GM19023 (cell line): ENCODE measurements around the gene RETREG1.

ENCODE experiments used
- ATAC-seq: cut with Tn5 transposase; IDR thresholded peaks from one replicate; pipeline ENCODE4 v1.9.1; 2021; ENCODE audit warnings: mild to moderate bottlenecking, moderate library complexity; ENCODE audit not compliant: unreplicated experiment

Gene RETREG1

DNA sequence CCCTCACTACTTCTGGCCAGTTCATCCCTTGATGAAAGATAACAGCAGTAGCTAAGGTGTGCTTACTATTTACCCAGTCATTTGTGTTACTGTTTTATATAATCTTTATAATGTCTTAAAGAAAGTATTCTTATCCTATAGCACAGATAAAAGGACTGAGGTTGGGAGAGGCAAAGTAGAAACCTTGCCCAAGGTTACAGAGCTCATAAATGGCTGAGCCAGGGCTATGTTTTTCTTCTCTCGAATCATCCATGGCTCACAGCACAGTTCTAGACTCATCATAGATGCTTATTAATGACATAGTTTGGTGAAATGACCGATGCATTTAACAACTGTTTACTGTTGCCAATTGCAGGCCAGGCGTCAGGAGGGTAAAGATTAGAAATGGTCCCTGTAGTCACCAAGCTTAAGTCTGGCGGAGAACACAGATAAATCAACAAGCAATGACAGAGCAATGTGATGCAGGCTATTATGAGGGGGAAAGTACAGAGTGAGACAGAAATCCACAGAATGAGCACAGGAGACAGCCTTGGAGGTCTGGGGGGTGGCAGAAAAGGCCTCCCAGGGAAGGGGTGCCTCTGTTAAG is 85.6 kb downstream of the RETREG1 start:
- ATAC-seq: no peak

DNA sequence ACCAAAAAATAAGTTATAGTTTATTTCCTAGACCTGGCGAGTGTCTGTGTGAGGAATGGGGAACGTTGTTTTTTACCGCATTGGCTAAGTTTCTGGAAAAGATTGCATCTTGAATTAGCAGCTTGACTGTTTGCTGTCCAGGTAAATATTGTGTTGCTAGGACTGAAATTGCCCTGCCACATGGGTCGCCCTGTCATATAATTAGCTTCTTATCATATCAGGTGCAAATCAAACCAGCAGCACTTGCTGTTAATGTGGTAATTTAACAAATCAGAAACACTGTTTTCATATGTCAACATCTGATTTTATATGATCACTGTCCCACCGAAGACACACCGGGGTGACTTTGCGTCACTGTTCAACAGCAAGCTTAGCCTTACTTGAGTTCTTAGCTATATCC is 87.5 kb downstream of the RETREG1 start:
- ATAC-seq: no peak

- ATAC-seq: no peak
Observed at GRCh38 chr5:16528382-16529110, 88.3 kb downstream of the RETREG1 start.

DNA sequence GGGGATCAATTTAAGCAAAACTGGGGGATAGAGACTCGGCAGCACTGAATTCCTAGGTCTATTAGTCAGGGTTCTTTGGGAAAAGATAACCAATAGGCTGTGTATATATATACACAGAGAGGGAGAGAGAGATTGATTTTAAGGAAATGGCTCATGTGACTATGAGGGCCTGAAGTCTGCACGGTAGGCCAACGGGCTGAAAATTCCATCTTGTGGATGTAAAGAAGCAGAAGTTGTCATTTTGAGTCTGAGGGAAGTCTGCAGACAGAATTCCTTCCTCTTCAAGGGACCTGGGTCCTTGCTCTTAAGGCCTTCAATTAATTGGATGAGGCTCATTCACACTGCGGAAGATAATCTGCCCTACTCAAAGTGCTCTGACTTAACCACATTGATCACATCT is 91.1 kb downstream of the RETREG1 start:
- ATAC-seq: no peak

DNA sequence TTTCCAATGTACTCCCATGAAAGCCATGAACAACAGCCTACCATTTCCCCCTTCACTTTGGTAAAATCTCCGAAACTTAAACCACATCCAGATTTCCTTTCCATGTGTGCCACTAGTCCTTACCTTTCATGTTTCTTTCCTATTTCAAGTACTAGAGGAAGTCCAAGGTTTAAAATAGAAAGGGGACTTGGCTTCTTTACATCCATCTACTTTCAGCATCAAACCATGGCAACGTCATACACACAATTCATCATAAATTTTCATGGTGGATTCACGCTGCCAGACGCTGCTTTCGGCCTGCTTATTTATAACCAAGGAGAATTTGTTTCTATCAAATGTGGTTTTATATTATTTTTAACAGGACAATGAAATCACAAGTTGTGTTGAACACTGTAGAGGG is 92.5 kb downstream of the RETREG1 start:
- ATAC-seq: no peak

- ATAC-seq: no peak
Observed at GRCh38 chr5:16521521-16522483, 95.0 kb downstream of the RETREG1 start.

DNA sequence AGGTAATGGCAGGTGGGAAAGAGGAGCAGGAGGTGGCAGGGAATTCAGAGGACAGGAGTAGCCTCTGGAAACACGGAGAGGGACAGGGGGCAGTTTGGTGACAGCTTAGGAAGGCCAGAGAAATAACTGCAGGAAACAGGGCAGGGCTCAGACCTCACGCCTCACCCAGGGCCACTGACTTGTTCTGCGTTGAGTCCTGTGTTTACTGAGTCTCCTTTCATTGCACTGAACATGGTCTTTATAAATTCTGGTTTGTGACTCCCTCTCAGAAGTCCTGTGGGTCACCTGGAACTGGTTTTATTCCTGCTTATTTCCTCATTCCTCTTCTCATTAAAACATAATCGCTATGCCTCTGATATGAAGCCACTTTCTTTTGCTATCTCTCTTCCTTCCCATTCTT is 96.0 kb downstream of the RETREG1 start:
- ATAC-seq: no peak

DNA sequence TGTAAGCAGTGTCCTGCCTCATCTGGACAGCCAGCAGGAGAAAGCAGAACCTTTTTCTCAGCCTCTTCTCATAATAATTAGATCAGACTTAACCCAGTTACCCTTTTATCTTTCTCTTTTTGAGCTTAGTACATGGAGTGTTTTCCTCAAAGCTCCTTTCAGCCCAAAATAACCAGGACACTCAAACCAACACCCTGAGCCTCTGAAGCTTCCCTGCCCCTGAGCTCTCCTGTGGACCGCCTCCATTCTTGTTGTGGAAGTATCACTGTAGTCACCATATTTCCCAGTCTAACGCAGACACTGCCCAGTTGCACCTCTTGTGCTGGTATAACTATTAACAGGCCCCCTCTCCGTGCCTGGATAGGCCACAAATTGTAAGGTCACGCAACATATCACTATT is 97.4 kb downstream of the RETREG1 start:
- no peak for ATAC-seq

GRCh38 chr5:16518606-16519005 is 98.2 kb downstream of the RETREG1 start:
- ATAC-seq: no peak

- ATAC-seq: no peak
Observed at GRCh38 chr5:16515532-16515931, 101.3 kb downstream of the RETREG1 start.

GRCh38 chr5:16510098-16510497 is 106.7 kb downstream of the RETREG1 start:
- ATAC-seq: no peak

- ATAC-seq: no peak
Observed at GRCh38 chr5:16508730-16509531, 107.9 kb downstream of the RETREG1 start.

DNA sequence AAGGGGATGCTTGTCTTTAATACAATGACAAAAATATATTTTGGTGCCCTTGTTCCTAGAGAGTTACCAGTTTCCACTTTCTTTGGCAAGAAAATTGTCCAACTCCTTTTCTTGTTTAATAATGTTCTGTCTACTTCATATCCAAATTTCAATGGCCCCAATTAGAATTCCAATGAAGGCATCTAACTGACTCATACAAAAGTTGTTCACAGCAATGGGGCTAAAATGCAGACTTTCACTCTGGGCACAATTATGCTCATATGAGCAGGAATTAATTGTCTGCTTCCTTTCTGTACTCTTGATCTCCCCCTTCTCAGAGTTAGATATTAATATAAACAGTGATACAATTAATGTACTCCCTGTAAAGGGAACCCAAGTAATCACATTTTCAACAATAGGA is 109.1 kb downstream of the RETREG1 start:
- no peak for ATAC-seq

DNA sequence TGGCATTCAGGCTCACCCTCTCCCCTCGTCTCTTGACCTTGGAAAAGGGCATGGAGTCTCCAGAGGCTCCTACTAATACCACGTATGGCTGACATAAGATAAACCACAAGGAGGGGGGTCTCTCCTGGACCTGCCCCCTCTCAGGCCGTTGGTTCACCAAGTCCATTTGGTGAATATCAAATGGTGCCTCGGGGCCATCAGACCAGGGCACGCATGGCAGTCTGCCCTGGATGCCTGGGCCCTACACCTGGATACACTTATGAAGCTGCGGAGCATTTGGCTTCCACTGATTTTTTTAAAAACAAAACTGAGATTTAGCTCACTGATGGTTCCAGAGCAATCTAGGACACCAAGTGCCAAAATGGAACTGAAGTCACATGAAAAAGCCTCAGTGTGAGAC is 110.9 kb downstream of the RETREG1 start:
- no peak for ATAC-seq

DNA sequence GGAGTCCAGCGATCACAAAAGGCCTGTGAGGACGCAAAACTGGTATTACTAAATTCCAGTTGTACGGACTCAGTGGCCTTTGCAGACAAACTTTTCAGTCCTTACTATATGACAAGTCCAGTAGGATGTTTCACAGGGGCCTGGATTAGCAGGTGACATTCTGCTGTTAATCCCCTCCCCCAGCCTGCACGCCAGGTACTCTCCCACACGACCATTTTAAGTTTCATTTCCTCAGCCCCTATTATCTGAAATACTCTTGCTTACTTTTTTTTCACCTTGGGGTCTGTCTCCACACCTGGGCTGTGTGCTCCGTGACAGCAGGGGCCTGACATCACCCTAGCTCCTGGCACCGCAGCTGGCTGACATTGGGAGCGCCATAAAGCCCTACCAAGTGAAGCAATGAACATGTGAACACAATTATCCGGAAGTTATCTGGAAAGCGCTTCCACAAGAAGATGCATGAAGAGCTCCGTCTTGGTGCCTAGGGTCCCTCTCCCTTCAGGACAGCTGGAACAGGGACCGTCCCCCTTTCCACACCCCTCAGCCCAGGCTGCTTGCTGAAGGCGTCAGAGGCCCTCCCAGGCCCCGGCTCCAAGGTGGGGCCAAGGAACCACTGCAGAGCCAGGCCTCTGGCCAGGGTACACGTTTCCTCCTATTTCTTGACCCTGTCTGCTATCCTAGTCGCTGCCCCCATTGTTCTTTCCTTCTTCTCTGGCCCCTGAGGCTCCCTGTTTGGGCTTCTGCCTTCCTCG is 111.5 kb downstream of the RETREG1 start:
- ATAC-seq: no peak

DNA sequence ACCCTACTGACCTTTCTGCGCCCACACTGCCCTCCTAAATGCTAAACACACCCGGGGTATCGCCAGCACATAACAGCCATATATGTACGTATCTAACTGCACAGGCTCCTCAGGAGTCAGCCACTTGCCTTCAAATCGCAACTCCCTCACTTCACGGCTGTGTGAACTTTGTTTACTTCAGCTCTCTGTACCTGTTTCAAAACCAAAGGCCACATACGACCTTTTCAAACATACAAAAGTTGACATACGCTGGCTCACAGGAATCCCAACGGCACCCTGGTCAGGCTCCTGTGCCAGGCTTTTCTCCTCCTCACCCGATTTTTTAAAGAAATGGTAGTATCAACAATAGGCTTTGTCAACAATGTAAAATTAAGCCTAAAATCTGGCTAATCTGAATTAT is 112.2 kb downstream of the RETREG1 start:
- no peak for ATAC-seq

DNA sequence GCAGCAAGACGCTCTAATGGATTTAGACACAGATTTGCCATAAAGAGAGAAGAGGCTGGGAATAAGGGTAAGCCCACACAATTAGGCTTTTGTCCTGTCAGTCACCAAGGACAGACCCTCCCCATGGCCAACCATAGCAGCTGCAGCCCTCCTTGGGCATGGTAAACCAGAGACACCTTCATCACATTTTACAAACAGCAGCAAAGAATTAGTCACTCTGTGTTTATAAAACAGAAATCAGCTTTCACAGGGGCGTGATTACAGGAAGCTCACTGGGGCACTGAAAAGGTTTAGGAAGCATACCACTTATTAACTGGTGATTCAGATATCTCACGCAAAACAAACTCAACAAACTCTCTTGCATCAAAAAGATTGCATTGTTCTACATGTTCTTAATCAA is 113.9 kb downstream of the RETREG1 start:
- no peak for ATAC-seq

DNA sequence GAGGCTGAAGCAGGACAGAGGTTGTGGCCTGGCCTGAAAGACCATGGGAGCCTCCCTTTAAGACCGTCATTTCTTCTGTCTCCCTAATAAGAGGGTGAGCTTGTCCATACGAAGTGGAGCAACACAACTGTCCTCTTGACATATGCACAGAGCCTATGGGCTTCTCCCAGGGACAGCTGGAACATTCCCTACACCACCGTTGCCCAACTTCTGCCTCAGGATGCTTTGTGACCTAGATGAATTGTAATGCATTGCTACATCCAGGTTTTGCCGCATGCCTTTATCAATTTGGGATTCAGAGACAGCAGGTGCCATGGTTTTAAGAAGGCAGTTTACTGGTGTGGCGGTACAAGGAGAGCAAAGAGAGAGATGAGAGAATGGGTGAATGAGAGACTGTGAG is 116.8 kb downstream of the RETREG1 start:
- ATAC-seq: no peak

- no peak for ATAC-seq
Observed at GRCh38 chr5:16497546-16497945, 119.3 kb downstream of the RETREG1 start.

- ATAC-seq: no peak
Observed at GRCh38 chr5:16493261-16493660, 123.5 kb downstream of the RETREG1 start.
